Activated naive CD4-positive, alpha-beta T cell treated with Interleukin-2 at 50 U/mL for 16 hours (primary cell): ENCODE results near the gene STRN4.

Experiments used
- DNase-seq: peaks from one replicate; pipeline ENCODE4 v3.0.0-alpha.2; 2020

STRN4 gene

GRCh38 chr19:46742926-46743480, 3.2 kb downstream of the STRN4 start:
- DNase-seq: no peak

DNA sequence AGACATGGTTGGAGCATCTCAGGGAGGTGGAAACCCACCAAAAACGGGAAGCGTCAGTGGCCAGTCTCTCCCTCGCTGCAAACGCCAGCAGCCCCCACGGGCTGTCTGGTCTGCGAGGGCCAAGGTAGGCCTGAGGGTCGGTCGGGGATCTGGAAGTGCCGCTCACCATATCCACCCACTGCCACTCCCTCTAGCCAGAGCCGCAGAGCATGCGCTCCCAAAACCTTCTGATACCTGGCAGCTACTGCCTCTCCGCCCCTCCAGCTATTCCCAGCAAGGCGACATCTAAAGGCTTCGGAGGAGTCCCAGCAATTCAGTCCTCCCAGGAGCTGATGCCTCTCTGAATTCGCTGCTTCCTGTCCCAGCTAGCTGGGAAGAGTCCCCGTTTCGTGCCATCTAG, 4.8 kb downstream of the STRN4 start:
- DNase-seq: no peak

DNA sequence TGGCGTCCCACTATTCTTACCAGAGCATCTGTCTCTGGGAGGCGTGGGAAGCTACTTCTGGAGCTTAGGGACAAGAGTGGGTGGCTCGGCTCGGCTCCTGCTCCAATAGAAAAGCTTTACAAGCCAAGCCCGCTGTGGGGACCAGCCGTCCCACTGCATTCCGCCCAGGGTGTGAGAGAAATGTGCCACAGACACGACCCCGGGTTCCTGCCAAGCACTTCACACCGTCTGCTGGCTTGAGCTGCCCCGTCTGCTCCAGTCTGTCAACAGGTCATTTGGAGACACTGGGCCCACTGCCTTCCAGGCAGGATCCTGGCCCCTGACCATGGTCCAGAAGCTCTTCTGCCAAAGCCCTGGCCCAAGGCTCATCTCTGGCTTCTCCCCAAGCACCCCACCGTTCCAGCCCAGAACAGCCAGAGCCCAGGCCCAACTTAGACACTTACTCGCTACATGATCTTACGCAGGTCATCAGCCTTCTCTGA, 6.9 kb downstream of the STRN4 start:
- DNase-seq: no peak

DNA sequence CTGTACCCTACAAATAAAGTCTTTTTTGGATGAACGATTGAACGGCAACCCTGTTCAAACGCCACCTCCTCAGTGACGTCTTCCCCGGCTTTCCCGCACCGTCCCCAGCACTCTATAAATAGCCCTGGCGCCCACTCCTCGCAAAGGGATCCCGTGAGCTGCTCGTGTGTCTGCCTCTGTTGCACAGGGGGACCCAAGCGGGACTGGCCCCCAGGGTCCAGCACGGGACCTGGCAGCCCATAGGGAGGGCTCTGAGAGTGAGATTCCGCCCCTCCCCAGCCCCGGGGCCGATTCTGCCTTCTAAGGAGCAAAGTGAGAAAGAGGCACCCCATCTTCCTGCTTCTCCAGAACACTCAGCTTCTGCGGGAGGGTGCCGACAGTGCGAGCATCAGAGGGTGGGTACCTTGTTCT, 8.5 kb downstream of the STRN4 start:
- no peak for DNase-seq

GRCh38 chr19:46737298-46737654, 9.0 kb downstream of the STRN4 start:
- no peak for DNase-seq

DNA sequence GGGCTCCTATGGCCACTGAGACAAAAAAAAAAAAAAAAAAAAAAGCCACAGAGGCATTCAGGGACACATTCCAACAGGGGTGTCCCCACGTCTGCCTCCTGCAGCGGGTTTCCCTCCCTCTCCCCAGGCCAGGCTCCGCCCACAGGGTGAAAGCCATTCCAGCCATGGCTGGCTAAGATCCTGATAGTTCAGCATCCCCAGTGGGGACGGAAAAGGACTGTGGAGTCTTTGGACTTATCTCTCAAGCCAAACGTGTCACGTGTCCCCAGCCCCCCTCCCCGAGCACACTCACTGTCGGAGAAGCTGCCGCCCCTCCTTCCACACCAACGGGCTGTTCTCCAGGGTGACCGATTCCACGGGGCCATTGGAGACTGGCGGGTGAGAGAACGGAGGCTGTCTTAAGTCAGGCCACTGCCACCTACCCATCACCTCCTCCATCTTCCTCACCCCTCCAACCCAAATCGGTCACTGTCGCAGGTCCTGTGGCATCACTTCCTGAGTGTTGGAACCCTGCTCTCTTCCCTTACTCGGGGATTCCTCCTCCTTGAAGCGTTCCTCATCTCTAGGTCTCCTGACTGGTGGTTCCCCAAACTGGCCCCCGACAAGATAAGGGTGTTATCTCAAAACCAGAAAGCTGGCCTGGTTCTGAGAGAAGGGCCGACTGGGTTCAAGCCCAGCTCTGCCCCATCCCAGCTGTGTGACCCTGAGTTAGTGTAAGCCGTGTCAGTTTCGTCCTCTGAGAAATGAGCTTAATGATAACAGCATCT, 9.5 kb downstream of the STRN4 start:
- no peak for DNase-seq

GRCh38 chr19:46733690-46734292, 12.5 kb downstream of the STRN4 start:
- no peak for DNase-seq

DNA sequence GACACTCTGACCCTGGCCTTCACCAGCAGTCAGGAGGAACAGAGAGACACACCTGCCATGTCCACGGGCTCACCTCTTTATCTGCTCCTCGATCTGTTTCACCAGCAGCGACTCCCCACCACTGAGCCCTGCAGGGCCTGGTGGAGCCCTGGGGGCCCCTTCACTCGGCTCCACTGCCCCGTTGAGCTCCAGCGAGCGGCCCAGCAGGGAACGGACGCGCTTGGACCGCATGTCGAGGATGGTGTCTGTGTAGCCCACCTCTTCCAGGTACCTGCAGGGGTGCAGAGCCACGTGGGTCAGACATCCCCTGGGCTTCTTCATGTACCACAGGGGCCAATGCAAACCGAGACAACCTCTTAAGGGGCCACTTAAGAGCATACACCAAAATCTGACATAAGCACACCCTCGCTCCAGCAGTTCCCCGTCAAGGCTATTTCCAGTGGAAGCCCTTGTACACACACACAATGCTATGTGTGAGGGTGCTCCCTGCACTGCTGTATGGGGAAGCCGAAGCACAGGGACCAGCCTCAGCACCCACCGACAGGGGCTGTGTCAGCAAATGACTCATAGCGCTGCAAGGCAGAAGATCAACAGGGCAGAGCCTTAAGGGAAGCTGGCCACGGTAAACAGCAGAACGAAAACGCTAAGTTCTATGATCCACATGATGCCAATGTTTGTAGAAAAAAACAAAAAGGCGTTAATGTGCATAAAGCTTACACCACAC, 13.1 kb downstream of the STRN4 start:
- no peak for DNase-seq

- DNase-seq: no peak
Observed at GRCh38 chr19:46732172-46732938, 13.9 kb downstream of the STRN4 start.

GRCh38 chr19:46731584-46731983, 14.7 kb downstream of the STRN4 start:
- DNase-seq: no peak

- DNase-seq: no peak
Observed at GRCh38 chr19:46731007-46731501, 15.2 kb downstream of the STRN4 start.

DNA sequence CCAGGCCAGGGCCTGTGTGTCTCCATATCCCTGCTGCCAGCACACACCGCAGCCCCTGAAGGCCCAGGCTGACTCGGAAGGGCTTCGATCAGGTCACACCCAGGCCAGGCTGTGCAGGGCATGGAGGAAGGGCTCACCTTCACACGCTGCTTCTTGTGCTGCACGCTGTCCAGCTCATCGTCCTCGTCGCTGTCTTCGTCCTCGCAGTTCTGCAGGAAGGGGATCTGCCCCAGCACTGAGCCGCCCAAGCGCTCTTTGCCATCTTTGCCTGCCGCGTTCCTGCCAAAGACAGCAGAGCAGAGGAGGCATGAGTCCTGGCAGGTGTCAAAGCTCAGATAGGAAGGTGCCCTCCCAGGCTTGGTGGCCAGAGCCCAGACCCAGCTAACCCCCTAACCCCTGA, 15.7 kb downstream of the STRN4 start:
- no peak for DNase-seq

DNA sequence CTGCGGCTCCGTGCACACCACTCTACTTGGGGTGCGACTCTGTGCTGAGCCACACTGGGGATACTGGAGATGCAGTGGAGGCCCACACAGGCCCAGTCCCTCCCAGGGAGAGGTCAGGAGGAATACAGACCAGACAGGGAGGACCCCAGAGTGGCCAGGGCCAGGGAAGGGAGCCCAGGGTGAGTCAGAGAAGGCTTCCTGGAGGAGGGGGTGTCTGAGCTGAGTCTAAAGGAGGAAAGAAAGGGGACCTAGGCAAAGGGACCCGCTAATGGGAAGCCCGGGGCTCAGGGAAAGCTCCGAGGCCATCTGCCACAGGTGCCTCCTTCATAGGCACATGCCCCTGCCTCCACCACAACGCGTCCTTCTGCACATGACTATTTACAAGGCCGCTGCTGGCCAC, 16.1 kb downstream of the STRN4 start:
- DNase-seq: no peak

DNA sequence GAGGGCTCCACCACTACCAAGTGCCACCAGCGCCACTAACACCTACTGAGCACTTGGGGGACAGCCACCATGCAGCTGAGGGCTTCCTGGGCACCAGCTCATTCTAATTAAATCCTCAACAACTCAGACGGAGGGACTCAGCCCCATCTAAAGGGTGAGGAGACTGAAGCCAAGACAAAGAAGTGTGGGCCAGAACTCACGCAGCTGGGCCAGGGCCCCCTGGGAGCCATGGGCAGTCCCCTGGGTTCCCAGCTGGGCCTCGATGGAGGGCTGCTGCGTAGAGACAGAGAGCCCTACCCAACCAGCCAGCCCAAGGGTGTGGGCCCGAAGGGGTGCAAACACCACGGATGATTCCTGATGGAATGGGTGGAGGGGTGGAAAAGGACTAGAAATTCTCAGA, 16.6 kb downstream of the STRN4 start:
- DNase-seq: no peak

DNA sequence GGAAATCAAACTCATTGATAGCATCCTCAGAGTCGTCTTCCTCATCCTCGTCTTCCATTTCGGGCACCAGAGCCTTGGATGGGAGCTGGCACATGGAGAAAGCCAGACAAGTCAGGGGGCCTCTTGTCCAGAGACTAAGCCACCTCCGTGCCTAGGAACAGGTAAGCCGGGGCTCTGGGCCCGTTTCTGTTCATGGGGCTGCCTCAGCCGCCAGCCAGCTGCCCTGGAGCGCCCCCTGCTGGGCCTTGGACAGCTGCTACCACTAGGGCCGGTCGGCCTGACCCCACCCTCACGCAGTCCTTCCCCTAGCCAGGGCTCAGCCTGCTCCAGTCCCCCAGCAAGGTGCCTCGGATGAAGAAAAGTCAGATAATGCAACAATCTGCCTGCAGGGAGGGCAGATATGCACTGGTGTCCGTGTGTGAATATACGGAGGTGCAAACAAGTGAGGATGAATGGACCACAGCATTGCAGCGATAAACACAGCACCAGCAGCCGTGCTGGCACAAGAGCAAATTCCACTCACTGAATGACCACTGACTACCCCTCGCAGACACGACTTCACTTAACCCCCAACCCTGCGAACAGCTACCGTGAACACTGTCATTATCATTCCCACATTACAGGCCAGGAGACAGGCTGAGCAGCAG, 17.4 kb downstream of the STRN4 start:
- DNase-seq: peak; percentile 82

DNA sequence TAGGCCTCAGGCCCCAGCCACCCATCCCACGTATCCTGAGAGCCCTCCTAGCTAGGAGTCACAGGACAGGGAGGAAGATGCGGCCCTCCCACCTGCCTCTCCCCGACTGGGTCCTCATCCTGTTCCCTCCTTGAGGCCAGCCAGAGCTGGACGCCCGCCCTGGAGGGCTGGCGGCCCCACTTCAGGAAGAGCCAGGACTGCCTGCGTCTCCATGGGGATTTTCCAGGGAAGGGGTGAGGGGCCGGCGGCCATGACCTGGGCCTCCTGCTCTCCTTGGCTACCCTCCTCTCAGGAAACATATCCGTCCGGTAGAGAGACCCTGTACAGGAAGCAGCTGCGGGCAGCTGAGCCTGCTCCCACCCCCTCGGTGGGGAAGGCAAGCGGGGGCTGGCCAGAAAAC, 18.0 kb downstream of the STRN4 start:
- no peak for DNase-seq

GRCh38 chr19:46727757-46728156, 18.5 kb downstream of the STRN4 start:
- no peak for DNase-seq

DNA sequence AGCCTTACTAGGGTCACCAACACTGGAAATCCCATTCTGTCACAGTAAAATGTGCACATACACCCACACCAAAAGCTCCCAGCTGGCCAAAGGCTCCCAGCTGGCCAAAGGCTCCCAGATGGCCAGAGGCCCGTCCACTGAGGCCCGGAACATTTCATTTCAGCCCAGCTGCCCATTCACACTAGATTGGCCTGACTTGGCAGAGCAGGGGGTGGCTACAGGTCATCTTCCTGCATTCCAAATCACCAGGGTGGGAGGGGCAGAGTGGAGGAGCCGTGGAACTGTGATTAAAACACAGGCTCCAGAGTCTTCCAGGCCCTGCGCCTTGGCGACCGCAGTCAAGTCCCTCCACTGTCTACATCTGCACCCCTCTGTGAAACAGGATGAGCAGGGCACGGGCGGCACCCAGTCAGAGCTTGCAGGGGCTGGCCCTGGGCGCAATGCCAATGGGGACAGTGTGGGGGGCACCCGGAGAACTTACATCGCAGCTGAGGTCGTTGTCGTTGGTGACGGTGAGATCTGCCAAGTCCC, 19.2 kb downstream of the STRN4 start:
- DNase-seq: no peak

DNA sequence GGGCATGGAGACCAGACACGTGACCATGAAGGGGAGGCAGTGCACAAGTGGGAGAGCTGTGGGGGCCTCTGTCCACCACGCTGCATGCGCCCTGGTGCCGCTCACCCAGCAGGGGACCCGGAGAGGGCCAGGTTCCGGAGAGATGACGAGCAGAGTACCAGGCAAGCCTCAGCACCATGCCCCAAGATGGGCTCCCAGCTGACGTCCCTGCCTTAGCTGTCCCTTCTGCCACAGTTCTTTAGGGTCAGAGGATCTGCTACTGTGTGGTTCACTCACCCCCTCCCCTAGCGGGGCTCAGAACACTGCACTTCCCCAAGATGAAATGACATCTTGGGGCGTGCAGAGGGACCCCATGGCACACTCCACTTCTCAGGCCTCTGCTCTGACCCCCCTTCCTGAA, 19.7 kb downstream of the STRN4 start:
- no peak for DNase-seq

DNA sequence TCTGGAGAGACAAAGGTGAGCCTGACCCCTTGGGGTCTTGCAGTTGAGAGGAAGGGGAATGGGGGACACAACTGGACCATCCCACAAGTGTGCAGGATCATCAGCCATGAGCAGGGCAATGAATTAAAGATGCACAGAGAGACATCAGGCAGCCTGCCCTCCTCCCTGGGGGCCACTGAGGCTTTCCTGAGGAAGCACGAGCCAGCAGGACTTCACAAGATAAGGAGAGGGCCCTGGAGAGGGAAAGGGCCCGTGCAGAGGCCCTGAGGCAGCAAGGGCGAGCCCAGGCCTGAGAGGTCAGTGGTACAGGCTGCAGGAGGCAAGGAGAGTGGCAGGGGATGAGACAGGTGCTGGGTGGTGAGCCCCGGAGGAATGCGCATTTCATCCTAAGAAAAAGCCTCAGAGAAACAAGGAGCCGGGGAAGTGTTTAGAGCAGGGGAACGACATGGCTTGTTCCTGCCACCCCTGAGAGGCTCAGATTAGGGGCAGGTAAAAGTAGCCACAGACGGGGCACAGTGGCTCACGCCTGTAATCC, 20.3 kb downstream of the STRN4 start:
- DNase-seq: no peak

- no peak for DNase-seq
Observed at GRCh38 chr19:46725036-46725820, 21.0 kb downstream of the STRN4 start.
